Uterus (tissue), 4 donors: ENCODE data around the gene TDRD10. TPM values are rescaled to one million over a fixed set of nuclear protein-coding genes. Genes with fewer than 3 reads are reported as not detected.

ENCODE experiments used
- DNase-seq, 2 donors: peaks; one replicate each; pipeline ENCODE4 v3.0.0-alpha.2; 2019 to 2020
- H3K27ac ChIP-seq, 2 donors: fragments of 200-600 bp; sonication (generic); 1 replicate in 1 of 2; 2 replicates in 1 of 2; pipeline ENCODE4 v1.5.1; 2016 to 2018
- H3K27me3 ChIP-seq, 2 donors: fragments of 200-600 bp; sonication (generic); one replicate each; pipeline ENCODE4 v1.5.1; 2018 to 2019; ENCODE audit warnings: control low read depth in 1 of 2
- H3K36me3 ChIP-seq, 2 donors: fragments of 200-600 bp; sonication (generic); one replicate each; pipeline ENCODE4 v1.5.1; 2019; ENCODE audit warnings: control low read depth in 1 of 2
- H3K4me1 ChIP-seq, 2 donors: fragments of 200-600 bp; sonication (generic); one replicate each; pipeline ENCODE4 v1.5.1; 2018 to 2019; ENCODE audit warnings: control low read depth in 1 of 2
- H3K4me3 ChIP-seq, 2 donors: fragments of 200-600 bp; sonication (generic); 1 replicate in 1 of 2; 2 replicates in 1 of 2; pipeline ENCODE4 v1.5.1; 2018 to 2019; ENCODE audit warnings: mild to moderate bottlenecking in 1 of 2
- H3K9me3 ChIP-seq, 2 donors: fragments of 200-600 bp; sonication (generic); one replicate each; pipeline ENCODE4 v1.5.1; 2019; ENCODE audit warnings: control low read depth in 1 of 2
- CTCF ChIP-seq, 4 experiments: fragments of 200-600 bp in 2 of 4; fragments of 450-650 bp in 2 of 4; sonication (generic) in 2 of 4; IDR thresholded peaks; one replicate each; pipeline ENCODE4 v1.5.1; 2016 to 2019; ENCODE audit warnings: antibody characterized with exemption in 4 of 4, mild to moderate bottlenecking in 2 of 4, moderate library complexity in 1 of 4
- POLR2A ChIP-seq, 2 donors: fragments of 450-650 bp; IDR thresholded peaks; one replicate each; pipeline ENCODE4 v1.6.1; 2016; ENCODE audit warnings: antibody characterized with exemption in 2 of 2, mild to moderate bottlenecking in 1 of 2, moderate library complexity in 1 of 2
- intact Hi-C: fragments of 100-400 bp; cut with DNase I; formaldehyde crosslinking; loops from one replicate; pipeline ENCODE4 v1.15.1; 2023; ENCODE audit warnings: low total_unique reads
- total RNA-seq, 4 donors: library from RNA; depleted of rRNA in 3 of 4; stranded (reverse); fragments of >200 nt in 3 of 4; gene quantifications; one replicate each; pipeline versions ENCODE4 v1.1.0 to v1.2.4, GENCODE V29; 2014 to 2023
- donor health status: DM: yes; HTN: yes; CAD: no.

The TDRD10 gene
- total RNA-seq, 4 donors from 2014 or later: 1.3 to 19.7 (median 6.9) TPM

- no peaks in the 10 kb centered on the region for H3K27me3 ChIP-seq
- intact Hi-C loops: no loop called here
- DNase-seq: no peak
- H3K27ac ChIP-seq: peak overlapping the region; percentile 21 to 53
- H3K4me3 ChIP-seq: no peak overlapping the region
- no peaks in the 10 kb centered on the region for H3K9me3 ChIP-seq
- no peaks in the 10 kb centered on the region for H3K4me1 ChIP-seq
- TF ChIP-seq CTCF (IDR thresholded peaks at IDR 0.05): no peak
- TF ChIP-seq POLR2A (IDR thresholded peaks at IDR 0.05): no peak
- H3K36me3 ChIP-seq: no peaks in the 10 kb centered on the region
These were observed 35.8 kb upstream of the TDRD10 start for GRCh38 chr1:154466206-154466605.

DNA sequence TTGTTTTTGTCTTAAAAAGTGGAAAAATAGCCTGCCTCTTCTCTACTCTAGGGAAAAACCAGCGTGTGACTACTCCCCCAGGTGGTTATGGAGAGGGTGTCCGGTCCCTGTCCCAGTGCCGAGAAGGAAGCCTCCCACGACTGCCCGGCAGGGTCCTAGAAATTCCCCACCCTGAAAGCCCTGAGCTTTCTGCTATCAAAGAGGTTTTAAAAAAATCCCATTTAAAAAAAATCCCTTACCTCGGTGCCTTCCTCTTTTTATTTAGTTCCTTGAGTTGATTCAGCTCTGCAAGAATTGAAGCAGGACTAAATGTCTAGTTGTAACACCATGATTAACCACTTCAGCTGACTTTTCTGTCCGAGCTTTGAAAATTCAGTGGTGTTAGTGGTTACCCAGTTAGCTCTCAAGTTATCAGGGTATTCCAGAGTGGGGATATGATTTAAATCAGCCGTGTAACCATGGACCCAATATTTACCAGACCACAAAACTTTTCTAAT, 35.0 kb upstream of the TDRD10 start:
- H3K4me1 ChIP-seq: no peaks in the 10 kb centered on the region
- peak overlapping the region; percentile 21 to 53 for H3K27ac ChIP-seq
- H3K4me3 ChIP-seq: no peak overlapping the region
- H3K27me3 ChIP-seq: no peaks in the 10 kb centered on the region
- intact Hi-C loops: no loop called here
- H3K36me3 ChIP-seq: no peaks in the 10 kb centered on the region
- DNase-seq: peak in 1 of 2 donors; percentile 32
- no peaks in the 10 kb centered on the region for H3K9me3 ChIP-seq
- TF ChIP-seq CTCF (IDR thresholded peaks at IDR 0.05) (peak in 3 of 4 experiments; percentile 23 to 49 (median 44)), POLR2A (IDR thresholded peaks at IDR 0.05) (no peak)

DNA sequence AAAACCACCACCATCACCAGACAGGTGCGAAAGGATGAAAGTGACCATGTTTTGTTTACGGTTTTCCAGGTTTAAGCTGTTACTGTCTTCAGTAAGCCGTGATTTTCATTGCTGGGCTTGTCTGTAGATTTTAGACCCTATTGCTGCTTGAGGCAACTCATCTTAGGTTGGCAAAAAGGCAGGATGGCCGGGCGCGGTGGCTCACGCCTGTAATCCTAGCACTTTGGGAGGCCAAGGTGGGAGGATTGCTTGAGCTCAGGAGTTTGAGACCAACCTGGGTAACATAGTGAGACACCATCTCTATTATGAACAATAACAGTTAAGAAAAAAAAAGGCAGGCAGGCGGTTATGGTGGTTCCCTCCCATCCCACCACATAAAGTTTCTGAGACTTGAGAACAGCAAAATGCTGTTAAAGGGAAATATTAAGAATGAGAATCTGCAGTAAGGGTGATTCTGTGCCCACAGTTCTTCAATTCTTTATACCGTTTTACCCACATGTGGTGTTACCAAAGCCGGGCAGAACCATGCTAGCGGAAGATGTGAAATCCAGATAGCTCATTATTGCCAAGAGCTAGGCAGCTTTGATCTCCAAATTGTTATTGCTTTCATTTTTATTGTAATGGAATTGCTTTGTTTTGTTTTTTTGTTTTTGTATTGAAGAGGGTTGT, 34.5 kb upstream of the TDRD10 start:
- no peak for DNase-seq
- no peaks in the 10 kb centered on the region for H3K27me3 ChIP-seq
- no peak overlapping the region for H3K4me3 ChIP-seq
- H3K36me3 ChIP-seq: no peaks in the 10 kb centered on the region
- TF ChIP-seq CTCF (IDR thresholded peaks at IDR 0.05) (no peak), POLR2A (IDR thresholded peaks at IDR 0.05) (no peak)
- no peaks in the 10 kb centered on the region for H3K9me3 ChIP-seq
- H3K27ac ChIP-seq: peak overlapping the region in 1 of 2 donors; percentile 53
- intact Hi-C loops: no loop called here
- H3K4me1 ChIP-seq: no peaks in the 10 kb centered on the region

GRCh38 chr1:154468535-154469250, 33.3 kb upstream of the TDRD10 start:
- intact Hi-C loops: no loop called here
- no peak overlapping the region for H3K4me3 ChIP-seq
- DNase-seq: no peak
- H3K36me3 ChIP-seq: no peaks in the 10 kb centered on the region
- no peaks in the 10 kb centered on the region for H3K27me3 ChIP-seq
- H3K4me1 ChIP-seq: no peaks in the 10 kb centered on the region
- no peak overlapping the region for H3K27ac ChIP-seq
- TF ChIP-seq CTCF (IDR thresholded peaks at IDR 0.05) (no peak), POLR2A (IDR thresholded peaks at IDR 0.05) (no peak)
- no peaks in the 10 kb centered on the region for H3K9me3 ChIP-seq
